Neuronal stem cell (in vitro differentiated cells): ENCODE measurements around the gene ANKRD49.

ENCODE experiments used
- DNase-seq: peaks from one replicate; pipeline ENCODE4 v3.0.0-alpha.2; 2013; ENCODE audit warnings: low spot score
- H2AFZ ChIP-seq: one replicate; pipeline ENCODE4 v1.6.1; 2013; ENCODE audit warnings: mild to moderate bottlenecking, low read length, inconsistent platforms
- H2AK5ac ChIP-seq: 2 replicates; pipeline ENCODE4 v1.6.1; 2013; ENCODE audit warnings: low read depth, mild to moderate bottlenecking, inconsistent platforms, low read length, moderate library complexity, mixed read lengths
- H2BK120ac ChIP-seq: 2 replicates; pipeline ENCODE4 v1.6.1; 2013; ENCODE audit warnings: low read depth, mild to moderate bottlenecking, inconsistent platforms, low read length, moderate library complexity, mixed read lengths
- H2BK12ac ChIP-seq: one replicate; pipeline ENCODE4 v1.6.1; 2013; ENCODE audit warnings: low read length, inconsistent platforms
- H2BK15ac ChIP-seq: 2 replicates; pipeline ENCODE4 v1.6.1; 2013; ENCODE audit warnings: mild to moderate bottlenecking, low read length, inconsistent platforms, mixed read lengths
- H2BK5ac ChIP-seq: one replicate; pipeline ENCODE4 v1.6.1; 2013; ENCODE audit warnings: inconsistent platforms, mild to moderate bottlenecking, low read length, moderate library complexity
- H3K14ac ChIP-seq: one replicate; pipeline ENCODE4 v1.6.1; 2013; ENCODE audit warnings: low read length, inconsistent platforms
- H3K18ac ChIP-seq: 2 replicates; pipeline ENCODE4 v1.6.1; 2013; ENCODE audit warnings: low read length, inconsistent platforms
- H3K23ac ChIP-seq: 2 replicates; pipeline ENCODE4 v1.6.1; 2013; ENCODE audit warnings: low read depth, mild to moderate bottlenecking, mixed read lengths, low read length, inconsistent platforms; ENCODE audit not compliant: poor library complexity
- H3K27ac ChIP-seq: replicated peaks from 3 replicates; pipeline ENCODE4 v1.5.1; 2013; ENCODE audit warnings: low read length, inconsistent platforms
- H3K27me3 ChIP-seq, 3 experiments: 2 replicates each; pipeline ENCODE4 v1.6.1; 2013; ENCODE audit warnings: low read length in 3 of 3, mild to moderate bottlenecking in 2 of 3, inconsistent platforms in 1 of 3, low read depth in 1 of 3, mixed read lengths in 1 of 3, moderate library complexity in 1 of 3; ENCODE audit not compliant: control insufficient read depth in 3 of 3, insufficient read depth in 3 of 3
- H3K36me3 ChIP-seq, 2 donors: replicated peaks in 1 of 2; 2 replicates each; pipeline ENCODE4 v1.6.1; 2013; ENCODE audit warnings: low read length in 2 of 2; ENCODE audit not compliant: control insufficient read depth in 2 of 2, insufficient read depth in 2 of 2
- H3K4ac ChIP-seq: 2 replicates; pipeline ENCODE4 v1.6.1; 2013; ENCODE audit warnings: inconsistent platforms, mild to moderate bottlenecking, low read length, moderate library complexity
- H3K4me1 ChIP-seq, 2 donors: 1 replicate in 1 of 2; 2 replicates in 1 of 2; pipeline ENCODE4 v1.6.1; 2013; ENCODE audit warnings: low read length in 2 of 2, low read depth in 1 of 2; ENCODE audit not compliant: control insufficient read depth in 2 of 2, insufficient read depth in 1 of 2
- H3K4me2 ChIP-seq: one replicate; pipeline ENCODE4 v1.6.1; 2013; ENCODE audit warnings: mild to moderate bottlenecking, low read length, inconsistent platforms; ENCODE audit not compliant: insufficient read depth, poor library complexity, severe bottlenecking
- H3K4me3 ChIP-seq, 2 donors: 2 replicates each; pipeline ENCODE4 v1.5.1; 2013; ENCODE audit warnings: low read length in 2 of 2, mild to moderate bottlenecking in 2 of 2, inconsistent platforms in 1 of 2, moderate library complexity in 1 of 2
- H3K79me1 ChIP-seq: one replicate; pipeline ENCODE4 v1.6.1; 2013; ENCODE audit warnings: low read depth, mild to moderate bottlenecking, inconsistent platforms, low read length, moderate library complexity
- H3K9ac ChIP-seq: one replicate; pipeline ENCODE4 v1.6.1; 2013; ENCODE audit warnings: mild to moderate bottlenecking, low read depth, low read length, inconsistent platforms; ENCODE audit not compliant: poor library complexity
- H3K9me3 ChIP-seq, 2 donors: replicated peaks in 1 of 2; 2 replicates each; pipeline versions ENCODE3 to v1.6.1; 2013; ENCODE audit warnings: low read length in 2 of 2, mild to moderate bottlenecking in 2 of 2, inconsistent platforms in 1 of 2, low read depth in 1 of 2, mixed read lengths in 1 of 2, moderate library complexity in 1 of 2; ENCODE audit not compliant: control insufficient read depth in 2 of 2, insufficient read depth in 1 of 2
- H4K8ac ChIP-seq: one replicate; pipeline ENCODE4 v1.6.1; 2013; ENCODE audit warnings: low read depth, mild to moderate bottlenecking, inconsistent platforms, low read length, moderate library complexity
- H4K91ac ChIP-seq: one replicate; pipeline ENCODE4 v1.6.1; 2013; ENCODE audit warnings: low read length, low read depth, mild to moderate bottlenecking, inconsistent platforms; ENCODE audit not compliant: poor library complexity
- WGBS, 2 donors: extraction: QIAGEN DNeasy Blood & Tissue Kit; methylation state at CpG; one replicate each; pipeline ENCODE4 v1.1.7; 2013; ENCODE audit warnings: missing lambda C conversion rate in 2 of 2, mixed read lengths in 1 of 2; ENCODE audit not compliant: insufficient read length in 2 of 2, insufficient replicate concordance in 1 of 2; ENCODE audit errors: extremely low coverage in 2 of 2; 5-methylcytosine and 5-hydroxymethylcytosine counted together

ANKRD49 gene

DNA sequence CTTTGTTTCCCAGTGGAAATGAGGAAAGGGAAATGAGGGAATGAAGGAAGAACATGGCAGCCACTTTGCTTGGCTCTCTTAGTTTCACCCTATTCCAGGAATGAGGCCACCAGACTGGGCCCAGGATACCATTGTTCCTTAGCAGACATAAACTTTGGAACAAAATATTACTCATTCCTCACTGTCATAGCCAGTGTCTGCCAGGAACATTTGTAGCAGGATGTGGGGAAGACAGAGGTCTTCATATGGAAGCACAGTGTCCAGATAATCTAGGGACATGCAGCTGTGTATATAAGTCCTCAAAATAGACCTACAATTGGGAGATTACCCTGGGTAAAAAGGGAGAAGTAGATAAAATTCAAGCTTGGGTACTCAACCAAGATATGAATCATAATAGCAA is 34.8 kb downstream of the ANKRD49 start:
- Histone ChIP-seq H3K36me3 (no peaks in the 10 kb centered on the region), H2BK12ac (no peak overlapping the region), H3K23ac (no peak overlapping the region), H3K4me2 (no peak overlapping the region), H2AK5ac (no peak overlapping the region), H3K79me1 (no peaks in the 10 kb centered on the region), H2BK120ac (no peak overlapping the region), H3K4ac (no peak overlapping the region), H3K4me1 (no peaks in the 10 kb centered on the region), H2AFZ (no peak overlapping the region), H2BK15ac (no peak overlapping the region), H3K4me3 (no peak overlapping the region), H4K8ac (no peak overlapping the region), H3K27ac (no peak overlapping the region), H3K9me3 (no peaks in the 10 kb centered on the region), H3K14ac (no peak overlapping the region), H3K9ac (no peak overlapping the region), H3K27me3 (peaks cover 0 to 31% (median 0%) of the 10 kb centered on the region in 3 experiments), H2BK5ac (no peak overlapping the region), H3K18ac (no peak overlapping the region), H4K91ac (no peak overlapping the region)
- DNase-seq: no peak

DNA sequence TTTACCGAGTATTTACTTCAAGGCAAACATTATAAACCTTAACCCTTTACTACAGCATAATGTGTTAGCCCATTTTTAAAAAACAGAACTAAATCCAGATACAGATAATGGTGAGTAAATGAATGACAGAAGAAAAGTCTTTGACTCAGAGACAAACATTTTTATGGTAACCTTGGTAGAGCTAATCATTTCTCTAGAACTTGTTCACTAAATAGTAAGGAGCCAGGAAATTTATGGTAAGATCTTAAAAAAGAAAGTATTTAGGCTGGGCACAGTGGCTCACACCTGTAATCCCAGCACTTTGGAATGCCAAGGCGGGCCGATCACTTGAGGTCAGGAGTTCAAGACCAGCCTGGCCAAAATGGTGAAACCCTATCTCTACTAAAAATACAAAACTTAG is 38.4 kb downstream of the ANKRD49 start:
- H3K14ac ChIP-seq: no peak overlapping the region
- H3K4me3 ChIP-seq: no peak overlapping the region
- H2AFZ ChIP-seq: no peak overlapping the region
- H2BK5ac ChIP-seq: no peak overlapping the region
- H3K79me1 ChIP-seq: no peaks in the 10 kb centered on the region
- H2BK15ac ChIP-seq: no peak overlapping the region
- H4K8ac ChIP-seq: no peak overlapping the region
- H3K18ac ChIP-seq: no peak overlapping the region
- no CpG with 5 or more reads among the region's 3 CpGs for WGBS, 2 donors
- no peak overlapping the region for H2BK120ac ChIP-seq
- no peak overlapping the region for H3K9ac ChIP-seq
- H3K9me3 ChIP-seq: no peaks in the 10 kb centered on the region
- no peak overlapping the region for H3K23ac ChIP-seq
- no peak overlapping the region for H4K91ac ChIP-seq
- DNase-seq: no peak
- H3K27ac ChIP-seq: no peak overlapping the region
- H3K4ac ChIP-seq: no peak overlapping the region
- H2BK12ac ChIP-seq: no peak overlapping the region
- H3K4me1 ChIP-seq: no peaks in the 10 kb centered on the region
- H3K4me2 ChIP-seq: no peak overlapping the region
- peaks cover 0 to 27% (median 0%) of the 10 kb centered on the region in 3 experiments for H3K27me3 ChIP-seq
- H3K36me3 ChIP-seq: no peaks in the 10 kb centered on the region
- no peak overlapping the region for H2AK5ac ChIP-seq

- Histone ChIP-seq H3K4me1 (no peaks in the 10 kb centered on the region), H3K79me1 (no peaks in the 10 kb centered on the region), H3K9me3 (no peaks in the 10 kb centered on the region), H3K23ac (no peak overlapping the region), H2AK5ac (no peak overlapping the region), H4K8ac (no peak overlapping the region), H3K9ac (no peak overlapping the region), H2BK5ac (no peak overlapping the region), H3K27ac (no peak overlapping the region), H2BK120ac (no peak overlapping the region), H3K4me2 (no peak overlapping the region), H3K36me3 (no peaks in the 10 kb centered on the region), H3K14ac (no peak overlapping the region), H3K27me3 (peaks cover 0 to 26% (median 0%) of the 10 kb centered on the region in 3 experiments), H2BK15ac (no peak overlapping the region), H4K91ac (no peak overlapping the region), H3K4ac (no peak overlapping the region), H2BK12ac (no peak overlapping the region), H3K4me3 (no peak overlapping the region), H2AFZ (no peak overlapping the region), H3K18ac (no peak overlapping the region)
- DNase-seq: no peak
- no CpG with 5 or more reads among the region's 1 CpG for WGBS, 2 donors
Measured at GRCh38 chr11:94533206-94533605, 39.4 kb downstream of the ANKRD49 start.

DNA sequence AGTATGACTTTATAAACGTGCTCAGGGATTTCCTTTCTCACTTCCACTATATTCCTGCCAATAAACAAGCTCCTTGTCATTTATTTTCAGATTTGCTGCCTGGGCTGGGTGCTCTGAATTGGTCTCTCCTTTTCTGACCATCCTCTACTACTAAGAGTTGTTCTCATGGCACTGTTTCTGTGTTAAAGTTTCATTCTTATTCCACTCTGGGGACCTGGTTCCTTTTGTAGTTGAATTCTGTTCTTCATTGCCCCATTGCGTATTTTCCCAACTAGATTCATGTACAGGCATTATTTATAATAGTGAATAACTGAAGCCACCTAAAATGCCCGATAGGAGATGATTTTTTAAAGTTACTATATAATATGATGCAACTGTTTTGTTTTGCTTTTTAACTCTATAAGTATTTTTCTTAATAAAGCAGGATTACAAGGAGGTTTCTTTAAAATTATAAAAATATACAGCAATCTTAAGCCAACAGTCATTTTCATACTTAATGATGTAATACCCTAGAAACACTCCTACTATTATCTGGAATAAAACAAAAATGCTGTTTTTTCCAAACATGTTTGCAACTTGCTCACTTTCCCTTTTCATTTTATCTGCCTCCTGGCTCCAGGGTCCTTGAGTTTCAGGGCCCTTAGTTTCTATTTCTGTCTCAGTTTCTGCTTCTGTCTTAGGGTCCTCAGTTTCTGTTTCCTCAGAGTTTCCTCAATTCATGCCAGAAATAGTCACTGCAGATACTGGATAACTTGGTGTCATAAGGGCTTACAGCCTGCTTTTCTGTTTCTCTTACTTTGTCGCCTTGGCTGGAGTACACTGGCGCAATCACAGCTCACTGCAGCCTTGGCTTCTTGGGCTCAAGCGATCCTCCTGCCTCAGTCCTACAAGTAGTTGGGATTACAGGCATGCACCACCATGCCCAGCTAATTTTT is 40.2 kb downstream of the ANKRD49 start:
- no peak for DNase-seq
- no peak overlapping the region for H2BK15ac ChIP-seq
- H2AFZ ChIP-seq: no peak overlapping the region
- H3K79me1 ChIP-seq: no peaks in the 10 kb centered on the region
- no peak overlapping the region for H3K4ac ChIP-seq
- no peak overlapping the region for H3K27ac ChIP-seq
- no peak overlapping the region for H3K4me2 ChIP-seq
- no peak overlapping the region for H2BK12ac ChIP-seq
- no peak overlapping the region for H4K8ac ChIP-seq
- H3K27me3 ChIP-seq: peaks cover 0 to 23% (median 0%) of the 10 kb centered on the region in 3 experiments
- H3K36me3 ChIP-seq: no peaks in the 10 kb centered on the region
- H2AK5ac ChIP-seq: no peak overlapping the region
- no peak overlapping the region for H4K91ac ChIP-seq
- H3K23ac ChIP-seq: no peak overlapping the region
- H2BK5ac ChIP-seq: no peak overlapping the region
- H3K4me3 ChIP-seq: no peak overlapping the region
- H3K9ac ChIP-seq: no peak overlapping the region
- no peak overlapping the region for H3K18ac ChIP-seq
- WGBS, 2 donors: no CpG with 5 or more reads among the region's 6 CpGs
- H3K4me1 ChIP-seq: no peaks in the 10 kb centered on the region
- H3K14ac ChIP-seq: no peak overlapping the region
- no peaks in the 10 kb centered on the region for H3K9me3 ChIP-seq
- no peak overlapping the region for H2BK120ac ChIP-seq
